HEK293 (cell line): ENCODE data around the gene HINT1.

Experiments
- CTCF ChIA-PET: fragments of 350-600 bp; formaldehyde crosslinking; extraction: SDS; loops from one replicate; lab custom pipeline; 2021; ENCODE audit warnings: antibody characterized with exemption; lab: Yijun Ruan, JAX
- POLR2A ChIA-PET: fragments of 300-600 bp; formaldehyde crosslinking; extraction: SDS; loops from one replicate; lab custom pipeline; 2020; ENCODE audit warnings: antibody characterized with exemption, inconsistent platforms; lab: Yijun Ruan, JAX
- H3K27ac ChIP-seq: fragments of 200-500 bp; sonication (Bioruptor generic); 2 replicates; pipeline ENCODE4 v1.5.1; 2014; ENCODE audit warnings: low read depth, low read length, control low read depth, inconsistent platforms; ENCODE audit errors: extremely low read depth
- H3K36me3 ChIP-seq, 2 experiments: fragments of 200-500 bp in 1 of 2; sonication (Bioruptor generic) in 1 of 2; 1 replicate in 1 of 2; 2 replicates in 1 of 2; pipeline ENCODE4 v1.5.1; 2014 to 2017; ENCODE audit warnings: inconsistent platforms in 2 of 2, low read length in 2 of 2; ENCODE audit not compliant: control insufficient read depth in 2 of 2, insufficient read depth in 1 of 2
- H3K4me1 ChIP-seq: fragments of 200-500 bp; sonication (Bioruptor generic); 2 replicates; pipeline ENCODE4 v1.5.1; 2014; ENCODE audit warnings: mild to moderate bottlenecking, low read length, inconsistent platforms; ENCODE audit not compliant: control insufficient read depth, insufficient read depth
- H3K4me3 ChIP-seq: 2 replicates; pipeline ENCODE4 v1.5.1; 2011; ENCODE audit warnings: low read depth, mild to moderate bottlenecking, control low read depth, low read length, moderate library complexity
- H3K9me3 ChIP-seq: fragments of 200-500 bp; sonication (Bioruptor generic); 2 replicates; pipeline ENCODE4 v1.5.1; 2014; ENCODE audit warnings: low read depth, low read length, inconsistent platforms; ENCODE audit not compliant: control insufficient read depth, insufficient read depth
- HIC1 ChIP-seq: fragments of 450-650 bp; formaldehyde crosslinking; IDR thresholded peaks from 2 replicates; pipeline ENCODE4 v1.5.1; 2016; ENCODE audit warnings: missing biosample characterization, missing genetic modification characterization
- PRDM1 ChIP-seq: fragments of 450-650 bp; formaldehyde crosslinking; IDR thresholded peaks from 2 replicates; pipeline ENCODE4; 2016; ENCODE audit warnings: missing biosample characterization, missing genetic modification characterization
- REST ChIP-seq: fragments of 450-650 bp; formaldehyde crosslinking; IDR thresholded peaks from 2 replicates; pipeline ENCODE4 v1.5.1; 2016; ENCODE audit warnings: missing biosample characterization, missing genetic modification characterization
- SCRT2 ChIP-seq: fragments of 450-650 bp; formaldehyde crosslinking; IDR thresholded peaks from 2 replicates; pipeline ENCODE4 v1.5.1; 2016; ENCODE audit warnings: missing biosample characterization, missing genetic modification characterization
- SETDB1 ChIP-seq: IDR thresholded peaks from one replicate; pipeline ENCODE4 v1.6.1; 2017; ENCODE audit warnings: mild to moderate bottlenecking, low read length, moderate library complexity, mixed read lengths; ENCODE audit not compliant: insufficient read length
- ZBTB21 ChIP-seq: fragments of 450-650 bp; formaldehyde crosslinking; IDR thresholded peaks from 2 replicates; pipeline ENCODE4 v1.5.1; 2017; ENCODE audit warnings: missing biosample characterization, missing genetic modification characterization
- ZBTB6 ChIP-seq: fragments of 450-650 bp; formaldehyde crosslinking; IDR thresholded peaks from 2 replicates; pipeline ENCODE4 v1.5.1; 2017; ENCODE audit warnings: missing biosample characterization, missing genetic modification characterization
- ZFP41 ChIP-seq: fragments of 450-650 bp; formaldehyde crosslinking; IDR thresholded peaks from 2 replicates; pipeline ENCODE4 v1.5.1; 2016; ENCODE audit warnings: missing biosample characterization, missing genetic modification characterization, borderline replicate concordance
- ZNF121 ChIP-seq: fragments of 450-650 bp; formaldehyde crosslinking; IDR thresholded peaks from 2 replicates; pipeline ENCODE4 v1.5.1; 2016; ENCODE audit warnings: missing biosample characterization, missing genetic modification characterization
- ZNF140 ChIP-seq: fragments of 450-650 bp; formaldehyde crosslinking; IDR thresholded peaks from 2 replicates; pipeline ENCODE4 v1.5.1; 2016; ENCODE audit warnings: missing biosample characterization, missing genetic modification characterization
- ZNF146 ChIP-seq: fragments of 450-650 bp; formaldehyde crosslinking; IDR thresholded peaks from 2 replicates; pipeline ENCODE4 v1.5.1; 2016; ENCODE audit warnings: missing biosample characterization, missing genetic modification characterization
- ZNF155 ChIP-seq: fragments of 450-650 bp; formaldehyde crosslinking; IDR thresholded peaks from 2 replicates; pipeline ENCODE4 v1.5.1; 2016; ENCODE audit warnings: missing biosample characterization, missing genetic modification characterization
- ZNF175 ChIP-seq: fragments of 450-650 bp; formaldehyde crosslinking; IDR thresholded peaks from 2 replicates; pipeline ENCODE4 v1.5.1; 2016; ENCODE audit warnings: missing biosample characterization, missing genetic modification characterization
- ZNF280D ChIP-seq: fragments of 450-650 bp; formaldehyde crosslinking; IDR thresholded peaks from 2 replicates; pipeline ENCODE4 v1.5.1; 2016; ENCODE audit warnings: missing biosample characterization, missing genetic modification characterization
- ZNF366 ChIP-seq: fragments of 450-650 bp; formaldehyde crosslinking; conservative IDR thresholded peaks from 2 replicates; pipeline ENCODE4 v1.5.1; 2016; ENCODE audit warnings: missing biosample characterization, missing genetic modification characterization
- ZNF514 ChIP-seq: fragments of 450-650 bp; formaldehyde crosslinking; IDR thresholded peaks from 2 replicates; pipeline ENCODE4 v1.5.1; 2016; ENCODE audit warnings: missing biosample characterization, missing genetic modification characterization
- ZNF521 ChIP-seq: fragments of 450-650 bp; formaldehyde crosslinking; IDR thresholded peaks from 2 replicates; pipeline ENCODE4 v1.5.1; 2017; ENCODE audit warnings: missing biosample characterization, mild to moderate bottlenecking, missing genetic modification characterization
- ZNF548 ChIP-seq: fragments of 450-650 bp; formaldehyde crosslinking; IDR thresholded peaks from 2 replicates; pipeline ENCODE4 v1.5.1; 2016; ENCODE audit warnings: missing biosample characterization, missing genetic modification characterization

The HINT1 gene

GRCh38 chr5:131200560-131200959, 35.5 kb upstream of the HINT1 start (continued):
- no peak for TF ChIP-seq ZNF140 (tag by site-specific recombination)

- Histone ChIP-seq H3K9me3 (no peaks in the 10 kb centered on the region), H3K4me3 (no peak overlapping the region), H3K4me1 (no peaks in the 10 kb centered on the region), H3K36me3 (peaks cover 0 to 3% of the 10 kb centered on the region in 2 experiments; a peak in 1 of 3 replicates), H3K27ac (no peak overlapping the region)
- ChIA-PET CTCF (interaction anchor here (0.6 kb wide), 2 partner anchors 14 to 1407 kb away, joined by 3 to 6 read pairs; no protein-coding TSS in a partner anchor), POLR2A (no interaction called here)
- no peak for TF ChIP-seq ZNF121 (tag by site-specific recombination)
- TF ChIP-seq ZNF521 (tag by site-specific recombination): no peak
- no peak for TF ChIP-seq ZBTB21 (tag by site-specific recombination)
- no peak for TF ChIP-seq SETDB1
- peak; percentile 16; the same call in 1 of the 2 replicates for TF ChIP-seq HIC1 (tag by site-specific recombination)
- TF ChIP-seq ZNF548 (tag by site-specific recombination): no peak
- no peak for TF ChIP-seq ZNF175 (tag by site-specific recombination)
- TF ChIP-seq ZBTB6 (tag by site-specific recombination): no peak
- TF ChIP-seq ZFP41 (tag by site-specific recombination): no peak
- no peak for TF ChIP-seq PRDM1 (tag by site-specific recombination)
- TF ChIP-seq ZNF366 (tag by site-specific recombination): no peak
- peak; percentile 56 for TF ChIP-seq SCRT2 (tag by site-specific recombination)
- no peak for TF ChIP-seq REST (tag by site-specific recombination)
- TF ChIP-seq ZNF280D (tag by site-specific recombination): no peak
- TF ChIP-seq ZNF155: no peak
- TF ChIP-seq ZNF146 (tag by site-specific recombination): no peak
- no peak for TF ChIP-seq ZNF514 (tag by site-specific recombination)
Observed at GRCh38 chr5:131198625-131199024, 33.6 kb upstream of the HINT1 start.
